ENCODE data around the gene LMBRD1. TPM values are rescaled to one million over a fixed set of nuclear protein-coding genes. Genes with fewer than 3 reads are reported as not detected.

Gene LMBRD1
- total and polyA plus RNA-seq, 2 of the 13 experiments (the other 11 are each of a cell fraction or from before 2014, with no cell fraction given) = 18.9 to 21.5 TPM

- no peak for TF ChIP-seq ZNF576 (CRISPR knock-in tag; IDR thresholded peaks at IDR 0.05)
Measured at GRCh38 chr6:69699655-69700054, 97.2 kb downstream of the LMBRD1 start (continued).

GRCh38 chr6:69696273-69696672 lies 100.5 kb downstream of the LMBRD1 start:
- POLR2A ChIA-PET = no interaction called here
- Histone ChIP-seq H3K4me1 (ENCODE audit: insufficient read depth, low read length) (no peaks in the 10 kb centered on the region), H4K20me1 (ENCODE audit: insufficient read depth, low read length) (no peaks in the 10 kb centered on the region), H3K4me3 (replicated peaks in 1 of 3; ENCODE audit: insufficient read depth in 1 of 3, low read depth in 2 of 3, low read length in 3 of 3) (no peak overlapping the region), H3K36me3 (replicated peaks in 1 of 2; ENCODE audit: control insufficient read depth in 1 of 2, insufficient read depth in 2 of 2, low read length in 2 of 2) (no peaks in the 10 kb centered on the region), H3K4me2 (ENCODE audit: low read depth, low read length) (no peak overlapping the region), H2AFZ (ENCODE audit: low read length) (no peak overlapping the region), H3K79me2 (ENCODE audit: insufficient read depth, low read length) (no peaks in the 10 kb centered on the region), H3K9ac (ENCODE audit: insufficient read depth, low read depth, low read length) (no peak overlapping the region), H3K9me3 (ENCODE audit: low read length) (no peaks in the 10 kb centered on the region), H3K27ac (ENCODE audit: extremely low read length, insufficient read depth, low read length) (no peak overlapping the region), H3K27me3 (ENCODE audit: control insufficient read depth in 1 of 2, insufficient read depth in 2 of 2, low read length in 2 of 2) (no peaks in the 10 kb centered on the region)
- TF ChIP-seq ZNF644 (CRISPR knock-in tag; IDR thresholded peaks at IDR 0.05; ENCODE audit: low read depth) = no peak
- no peak for TF ChIP-seq FOXA3 (CRISPR knock-in tag; IDR thresholded peaks at IDR 0.05)
- TF ChIP-seq KDM1A (CRISPR knock-in tag; IDR thresholded peaks at IDR 0.05) = no peak
- TF ChIP-seq CTCF (CRISPR knock-in tag; IDR thresholded peaks at IDR 0.05) = no peak
- TF ChIP-seq ZMYM3 (CRISPR knock-in tag; IDR thresholded peaks at IDR 0.05) = no peak
- no peak for TF ChIP-seq MEIS2 (CRISPR knock-in tag; IDR thresholded peaks at IDR 0.05)
- DNase-seq (ENCODE audit: low spot score) = no peak
- CTCF ChIA-PET (ENCODE audit: low intra/inter-chr PET ratio, low total read pairs) = no interaction called here
- no TSS peak for BruUV-seq (replicated peaks)
- no peak for ATAC-seq
- WGBS (ENCODE audit: low lambda C conversion rate) = 81% methylated on average over 2 of the region's 2 CpGs
- in situ Hi-C loops (cut with HindIII; ENCODE audit: extremely low pct_ligation_motif_present, low pct_unique_long_range_greater_than_20kb) (no loop called here), intact Hi-C loops (cut with micrococcal nuclease; ENCODE audit: unreplicated experiment) (no loop called here)
- FAIRE-seq = no peak

Data from HepG2 (cell line).